ENCODE results near the gene SOCS3. TPM values are rescaled to one million over a fixed set of nuclear protein-coding genes. Genes with fewer than 3 reads are reported as not detected.
A peak's percentile ranks its signal among the peaks of the same experiment; 100 is the strongest.

SOCS3 gene
- total RNA-seq, 1 donor from 2014 or later: 3.1 TPM

DNA sequence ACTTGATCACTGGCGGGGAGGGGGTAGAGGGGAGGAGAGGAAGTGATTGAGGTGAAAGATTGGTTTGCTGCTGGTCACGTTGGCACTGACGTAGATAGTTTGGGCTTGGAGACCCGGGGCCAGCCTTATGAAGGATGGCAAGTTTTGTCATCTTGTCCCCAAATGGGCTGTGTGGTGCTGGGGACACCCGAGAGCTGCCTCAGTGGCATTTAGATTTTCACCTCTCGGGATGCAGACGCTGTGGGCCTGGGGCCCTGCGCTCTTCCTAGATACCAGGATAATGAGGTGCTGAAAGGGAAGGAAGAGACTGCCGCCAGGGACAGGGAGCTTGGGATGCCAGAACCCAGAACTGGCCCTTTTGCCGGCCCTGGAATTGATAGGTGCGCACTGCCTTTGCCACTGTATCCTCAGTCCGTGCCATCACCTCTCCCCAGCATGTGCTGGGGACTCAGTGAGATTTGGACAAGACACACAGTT lies 1.4 kb upstream of the SOCS3 start:
- Mint-ChIP-seq H3K4me1 (ENCODE audit: low read depth, unreplicated experiment) (peaks cover 16% of the 10 kb centered on the region), H3K4me3 (ENCODE audit: unreplicated experiment) (peak overlapping the region; percentile 79), H3K9me3 (ENCODE audit: unreplicated experiment) (no peaks in the 10 kb centered on the region), H3K36me3 (ENCODE audit: unreplicated experiment) (no peaks in the 10 kb centered on the region), H3K27me3 (ENCODE audit: unreplicated experiment) (peaks cover 8% of the 10 kb centered on the region), H3K27ac (ENCODE audit: unreplicated experiment) (no peak overlapping the region)
- DNase-seq: no peak
- TF ChIP-seq, protein P1, sequence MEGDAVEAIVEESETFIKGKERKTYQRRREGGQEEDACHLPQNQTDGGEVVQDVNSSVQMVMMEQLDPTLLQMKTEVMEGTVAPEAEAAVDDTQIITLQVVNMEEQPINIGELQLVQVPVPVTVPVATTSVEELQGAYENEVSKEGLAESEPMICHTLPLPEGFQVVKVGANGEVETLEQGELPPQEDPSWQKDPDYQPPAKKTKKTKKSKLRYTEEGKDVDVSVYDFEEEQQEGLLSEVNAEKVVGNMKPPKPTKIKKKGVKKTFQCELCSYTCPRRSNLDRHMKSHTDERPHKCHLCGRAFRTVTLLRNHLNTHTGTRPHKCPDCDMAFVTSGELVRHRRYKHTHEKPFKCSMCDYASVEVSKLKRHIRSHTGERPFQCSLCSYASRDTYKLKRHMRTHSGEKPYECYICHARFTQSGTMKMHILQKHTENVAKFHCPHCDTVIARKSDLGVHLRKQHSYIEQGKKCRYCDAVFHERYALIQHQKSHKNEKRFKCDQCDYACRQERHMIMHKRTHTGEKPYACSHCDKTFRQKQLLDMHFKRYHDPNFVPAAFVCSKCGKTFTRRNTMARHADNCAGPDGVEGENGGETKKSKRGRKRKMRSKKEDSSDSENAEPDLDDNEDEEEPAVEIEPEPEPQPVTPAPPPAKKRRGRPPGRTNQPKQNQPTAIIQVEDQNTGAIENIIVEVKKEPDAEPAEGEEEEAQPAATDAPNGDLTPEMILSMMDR (IDR thresholded peaks at IDR 0.05; ENCODE audit: partially characterized antibody, unreplicated experiment): no peak

DNA sequence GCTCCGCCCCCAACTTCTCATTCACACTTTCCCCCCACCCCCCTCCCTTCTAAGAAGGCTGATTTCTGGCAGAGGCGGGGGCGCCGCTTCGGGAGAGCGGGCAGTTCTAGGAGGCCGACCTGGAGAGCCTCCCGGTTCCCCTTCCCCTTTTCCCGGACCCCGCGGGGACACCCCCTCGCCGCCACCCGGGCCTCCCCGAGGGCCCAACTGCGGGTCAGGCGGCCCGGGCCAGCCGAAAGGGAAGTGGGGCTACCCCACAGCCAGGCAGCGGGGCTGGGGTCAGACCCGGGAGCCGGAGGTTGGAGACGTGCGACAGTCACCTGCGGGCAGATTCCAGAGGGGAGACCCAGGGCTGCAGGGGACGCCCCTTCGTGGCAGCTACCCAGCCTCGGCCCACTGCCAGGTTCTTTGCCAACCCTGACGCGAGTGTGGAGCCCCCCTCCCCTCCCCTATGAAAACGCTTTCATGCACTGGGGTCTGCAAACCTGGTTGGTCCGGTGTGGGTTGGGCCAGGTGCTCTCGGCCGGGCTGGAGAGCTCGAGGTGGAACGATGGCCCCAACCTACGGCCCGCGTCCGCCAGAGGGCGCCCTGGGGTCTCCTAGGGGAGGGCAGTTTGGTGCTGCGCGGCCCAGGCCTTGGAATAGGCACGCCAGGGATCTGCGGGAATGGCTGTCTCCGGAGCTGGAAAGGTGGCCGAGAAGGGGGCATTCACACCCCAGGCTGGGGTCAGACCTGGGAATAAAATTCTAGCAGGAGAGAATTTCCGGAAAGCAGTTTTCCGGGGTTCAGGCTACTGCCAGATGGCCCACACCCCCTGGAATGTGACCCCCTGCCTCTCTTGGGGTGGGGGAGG lies 721 bp upstream of the SOCS3 start:
- H3K4me1 Mint-ChIP-seq (ENCODE audit: low read depth, unreplicated experiment): peaks cover 10% of the 10 kb centered on the region
- peak overlapping the region; percentile 79 for H3K4me3 Mint-ChIP-seq (ENCODE audit: unreplicated experiment)
- TF ChIP-seq, protein P1 (IDR thresholded peaks at IDR 0.05; ENCODE audit: partially characterized antibody, unreplicated experiment): peak; percentile 95
- peaks cover 11% of the 10 kb centered on the region for H3K27me3 Mint-ChIP-seq (ENCODE audit: unreplicated experiment)
- H3K27ac Mint-ChIP-seq (ENCODE audit: unreplicated experiment): no peak overlapping the region
- peak; percentile 98 for DNase-seq
- H3K9me3 Mint-ChIP-seq (ENCODE audit: unreplicated experiment): no peaks in the 10 kb centered on the region
- H3K36me3 Mint-ChIP-seq (ENCODE audit: unreplicated experiment): no peaks in the 10 kb centered on the region

DNA sequence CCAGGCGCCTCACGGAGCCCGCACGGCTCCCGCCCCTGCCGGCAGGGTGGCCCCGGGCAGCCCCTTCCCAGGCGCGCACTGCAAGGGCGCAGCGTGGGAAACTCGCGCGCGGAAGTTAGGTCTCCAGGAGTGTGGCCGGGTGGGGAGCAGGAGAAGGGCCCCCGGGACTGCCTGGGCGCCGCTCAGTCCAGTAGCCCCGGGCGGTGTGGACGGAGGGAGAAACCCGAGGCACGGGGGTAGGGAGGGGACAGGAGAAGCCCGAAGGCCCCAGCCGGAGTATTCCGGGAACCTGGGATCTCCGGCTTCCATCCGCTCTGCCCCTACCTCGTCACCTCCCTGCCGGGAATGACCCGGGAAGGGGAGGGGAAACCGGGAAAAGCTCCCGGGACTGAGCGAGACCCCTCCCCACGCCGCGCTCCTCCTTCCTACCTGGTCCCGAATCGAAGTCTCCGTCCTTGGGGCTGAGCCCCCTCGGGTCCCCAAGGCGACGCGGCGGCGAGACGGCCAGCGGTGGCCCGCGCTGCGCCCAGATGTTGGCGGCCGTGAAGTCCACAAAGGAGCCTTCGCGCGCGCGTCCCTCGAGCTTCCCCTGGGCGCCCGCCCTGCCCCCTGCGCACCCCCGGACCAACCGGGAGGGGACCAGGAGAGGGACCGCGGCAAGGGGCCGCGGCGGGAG lies 418 bp downstream of the SOCS3 start:
- peak overlapping the region; percentile 75 for H3K4me3 Mint-ChIP-seq (ENCODE audit: unreplicated experiment)
- peak; percentile 41 for DNase-seq
- no peak overlapping the region for H3K27ac Mint-ChIP-seq (ENCODE audit: unreplicated experiment)
- peaks cover 14% of the 10 kb centered on the region for H3K27me3 Mint-ChIP-seq (ENCODE audit: unreplicated experiment)
- H3K9me3 Mint-ChIP-seq (ENCODE audit: unreplicated experiment): no peaks in the 10 kb centered on the region
- peaks cover 9% of the 10 kb centered on the region for H3K4me1 Mint-ChIP-seq (ENCODE audit: low read depth, unreplicated experiment)
- TF ChIP-seq, protein P1 (IDR thresholded peaks at IDR 0.05; ENCODE audit: partially characterized antibody, unreplicated experiment): no peak
- no peaks in the 10 kb centered on the region for H3K36me3 Mint-ChIP-seq (ENCODE audit: unreplicated experiment)

DNA sequence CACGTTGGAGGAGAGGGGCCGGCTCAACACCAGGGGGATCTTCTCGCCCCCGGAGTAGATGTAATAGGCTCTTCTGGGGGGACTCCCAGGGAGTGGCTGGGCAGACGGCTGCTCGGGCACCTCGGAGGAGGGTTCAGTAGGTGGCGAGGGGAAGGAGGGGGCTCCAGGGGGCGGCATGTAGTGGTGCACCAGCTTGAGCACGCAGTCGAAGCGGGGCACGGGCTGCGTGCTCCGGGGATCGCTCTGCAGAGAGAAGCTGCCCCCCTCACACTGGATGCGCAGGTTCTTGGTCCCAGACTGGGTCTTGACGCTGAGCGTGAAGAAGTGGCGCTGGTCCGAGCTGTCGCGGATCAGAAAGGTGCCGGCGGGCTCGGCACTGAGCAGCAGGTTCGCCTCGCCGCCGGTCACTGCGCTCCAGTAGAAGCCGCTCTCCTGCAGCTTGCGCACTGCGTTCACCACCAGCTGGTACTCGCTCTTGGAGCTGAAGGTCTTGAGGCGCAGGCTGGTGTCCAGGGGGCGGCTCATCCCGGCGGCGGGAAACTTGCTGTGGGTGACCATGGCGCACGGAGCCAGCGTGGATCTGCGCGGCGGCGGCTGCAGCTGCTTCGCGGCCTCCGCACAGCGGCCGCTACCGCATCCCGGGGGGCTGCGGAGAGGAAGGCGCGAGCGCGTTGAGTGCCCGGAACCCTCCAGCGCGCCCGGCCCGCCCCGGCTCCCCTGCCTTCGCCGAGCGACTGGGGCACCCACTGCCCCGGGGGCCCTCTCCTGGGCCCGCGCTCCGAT lies 1.1 kb downstream of the SOCS3 start:
- peak; percentile 57 for DNase-seq

More for the DNA sequence above, 1.1 kb downstream of the SOCS3 start:
- Mint-ChIP-seq H3K27me3 (ENCODE audit: unreplicated experiment) (peaks cover 13% of the 10 kb centered on the region), H3K4me3 (ENCODE audit: unreplicated experiment) (peak overlapping the region; percentile 65), H3K4me1 (ENCODE audit: low read depth, unreplicated experiment) (peaks cover 6% of the 10 kb centered on the region), H3K27ac (ENCODE audit: unreplicated experiment) (no peak overlapping the region), H3K9me3 (ENCODE audit: unreplicated experiment) (peaks cover 3% of the 10 kb centered on the region), H3K36me3 (ENCODE audit: unreplicated experiment) (no peaks in the 10 kb centered on the region)
- TF ChIP-seq, protein P1 (IDR thresholded peaks at IDR 0.05; ENCODE audit: partially characterized antibody, unreplicated experiment): no peak
